HEK293T (cell line): ENCODE data around the gene TUBA3E.
"Not testable (repeated sequence)": the region's sequence is repeated elsewhere in the genome, so short reads cannot be mapped to it uniquely, and the experiment has no call there.

Experiments
- CTCF ChIA-PET: fragments of 350-600 bp; formaldehyde crosslinking; extraction: SDS; loops from one replicate; lab custom pipeline; 2021; ENCODE audit warnings: antibody characterized with exemption, inconsistent platforms; lab: Yijun Ruan, JAX
- POLR2A ChIA-PET: fragments of 350-600 bp; formaldehyde crosslinking; extraction: SDS; loops from one replicate; lab custom pipeline; 2020; ENCODE audit warnings: antibody characterized with exemption, inconsistent platforms; lab: Yijun Ruan, JAX
- DNase-seq: peaks from one replicate; pipeline ENCODE4 v3.0.0; 2012; ENCODE audit warnings: mixed read lengths; ENCODE audit errors: extremely low spot score
- ARNT ChIP-seq: fragments of 450-650 bp; IDR thresholded peaks from 2 replicates; pipeline ENCODE4 v1.6.1; 2017; ENCODE audit warnings: mild to moderate bottlenecking
- BHLHE40 ChIP-seq: fragments of 450-650 bp; IDR thresholded peaks from 2 replicates; pipeline ENCODE4 v1.6.1; 2016; ENCODE audit warnings: mild to moderate bottlenecking, moderate library complexity, borderline replicate concordance
- CTBP1 ChIP-seq: fragments of 450-650 bp; IDR thresholded peaks from 2 replicates; pipeline ENCODE4 v1.6.1; 2016; ENCODE audit warnings: borderline replicate concordance
- ELF4 ChIP-seq: fragments of 450-650 bp; IDR thresholded peaks from 2 replicates; pipeline ENCODE4 v1.6.1; 2017; ENCODE audit warnings: antibody characterized with exemption
- FOXA1 ChIP-seq: fragments of 450-650 bp; IDR thresholded peaks from 2 replicates; pipeline ENCODE4 v1.6.1; 2016; ENCODE audit warnings: mild to moderate bottlenecking
- FOXK2 ChIP-seq: fragments of 450-650 bp; IDR thresholded peaks from 2 replicates; pipeline ENCODE4 v1.6.1; 2016; ENCODE audit warnings: mild to moderate bottlenecking
- FOXM1 ChIP-seq: fragments of 450-650 bp; IDR thresholded peaks from 2 replicates; pipeline ENCODE4 v1.6.1; 2017; ENCODE audit warnings: mild to moderate bottlenecking, borderline replicate concordance
- HDGF ChIP-seq: fragments of 450-650 bp; IDR thresholded peaks from 2 replicates; pipeline ENCODE4 v1.6.1; 2017; ENCODE audit warnings: antibody characterized with exemption, borderline replicate concordance
- L3MBTL2 ChIP-seq: fragments of 450-650 bp; conservative IDR thresholded peaks from 2 replicates; pipeline ENCODE4 v1.6.1; 2016; ENCODE audit warnings: mild to moderate bottlenecking
- LEF1 ChIP-seq: fragments of 450-650 bp; IDR thresholded peaks from 2 replicates; pipeline ENCODE4 v1.6.1; 2017; ENCODE audit warnings: mild to moderate bottlenecking, borderline replicate concordance
- NFRKB ChIP-seq: fragments of 450-650 bp; IDR thresholded peaks from 2 replicates; pipeline ENCODE4 v1.6.1; 2016; ENCODE audit warnings: mild to moderate bottlenecking, moderate library complexity
- SP1 ChIP-seq: fragments of 450-650 bp; IDR thresholded peaks from 2 replicates; pipeline ENCODE4 v1.6.1; 2017
- SUZ12 ChIP-seq: fragments of 450-650 bp; IDR thresholded peaks from 2 replicates; pipeline ENCODE4 v1.6.1; 2016; ENCODE audit warnings: mild to moderate bottlenecking
- TARDBP ChIP-seq: fragments of 450-650 bp; IDR thresholded peaks from 2 replicates; pipeline ENCODE4 v1.6.1; 2016
- ZNF384 ChIP-seq: fragments of 450-650 bp; IDR thresholded peaks from 2 replicates; pipeline ENCODE4 v1.6.1; 2016
- TF ChIP-seq, protein P1 (sequence below): fragments of 450-650 bp; IDR thresholded peaks from 2 replicates; pipeline ENCODE4 v1.6.1; 2016

Gene TUBA3E

DNA sequence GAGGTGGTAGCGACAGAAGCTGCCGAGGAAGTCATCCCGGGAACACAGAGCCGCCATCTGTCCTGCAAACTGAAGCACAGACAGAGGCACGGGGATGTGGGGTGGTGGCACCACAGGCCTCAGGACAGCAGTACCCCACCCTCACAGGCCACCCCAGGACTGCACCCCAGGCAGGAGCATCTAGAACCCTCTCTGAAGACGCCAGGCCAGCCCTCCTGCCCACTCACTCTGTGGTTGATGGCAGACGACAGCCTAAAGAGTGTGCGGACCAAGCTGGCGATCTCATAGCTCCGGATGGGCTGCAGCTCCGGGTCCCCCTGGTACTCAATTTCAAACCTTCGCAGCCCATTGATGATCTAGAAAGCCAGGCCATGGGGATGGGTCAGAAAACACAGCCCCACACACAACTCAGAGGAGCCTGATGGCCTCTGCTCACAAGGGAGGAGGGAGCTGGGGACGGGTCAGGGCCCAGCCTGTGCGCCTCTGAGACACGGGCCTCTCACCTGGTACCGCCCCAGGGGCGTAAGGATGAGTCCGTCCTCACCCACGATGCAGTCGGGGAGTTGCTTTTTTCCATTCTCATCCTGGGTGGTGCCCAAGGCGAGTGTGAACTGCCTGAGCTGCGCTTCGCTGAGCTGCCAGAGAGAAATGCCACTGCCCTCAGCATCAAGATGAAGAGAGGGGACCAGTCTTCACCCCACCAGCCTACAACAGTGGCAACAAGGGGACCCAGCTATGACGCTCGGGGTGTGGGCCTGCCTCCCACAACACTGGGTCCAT is 45.2 kb downstream of the TUBA3E start:
- TF ChIP-seq SUZ12 (no peak), ZNF384 (no peak), FOXM1 (no peak), HDGF (no peak), CTBP1 (no peak), L3MBTL2 (no peak), BHLHE40 (no peak), NFRKB (no peak), SP1 (no peak), LEF1 (no peak), FOXA1 (no peak), TARDBP (no peak), FOXK2 (no peak), ARNT (no peak)
- TF ChIP-seq, protein P1, sequence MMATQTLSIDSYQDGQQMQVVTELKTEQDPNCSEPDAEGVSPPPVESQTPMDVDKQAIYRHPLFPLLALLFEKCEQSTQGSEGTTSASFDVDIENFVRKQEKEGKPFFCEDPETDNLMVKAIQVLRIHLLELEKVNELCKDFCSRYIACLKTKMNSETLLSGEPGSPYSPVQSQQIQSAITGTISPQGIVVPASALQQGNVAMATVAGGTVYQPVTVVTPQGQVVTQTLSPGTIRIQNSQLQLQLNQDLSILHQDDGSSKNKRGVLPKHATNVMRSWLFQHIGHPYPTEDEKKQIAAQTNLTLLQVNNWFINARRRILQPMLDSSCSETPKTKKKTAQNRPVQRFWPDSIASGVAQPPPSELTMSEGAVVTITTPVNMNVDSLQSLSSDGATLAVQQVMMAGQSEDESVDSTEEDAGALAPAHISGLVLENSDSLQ: no peak

DNA sequence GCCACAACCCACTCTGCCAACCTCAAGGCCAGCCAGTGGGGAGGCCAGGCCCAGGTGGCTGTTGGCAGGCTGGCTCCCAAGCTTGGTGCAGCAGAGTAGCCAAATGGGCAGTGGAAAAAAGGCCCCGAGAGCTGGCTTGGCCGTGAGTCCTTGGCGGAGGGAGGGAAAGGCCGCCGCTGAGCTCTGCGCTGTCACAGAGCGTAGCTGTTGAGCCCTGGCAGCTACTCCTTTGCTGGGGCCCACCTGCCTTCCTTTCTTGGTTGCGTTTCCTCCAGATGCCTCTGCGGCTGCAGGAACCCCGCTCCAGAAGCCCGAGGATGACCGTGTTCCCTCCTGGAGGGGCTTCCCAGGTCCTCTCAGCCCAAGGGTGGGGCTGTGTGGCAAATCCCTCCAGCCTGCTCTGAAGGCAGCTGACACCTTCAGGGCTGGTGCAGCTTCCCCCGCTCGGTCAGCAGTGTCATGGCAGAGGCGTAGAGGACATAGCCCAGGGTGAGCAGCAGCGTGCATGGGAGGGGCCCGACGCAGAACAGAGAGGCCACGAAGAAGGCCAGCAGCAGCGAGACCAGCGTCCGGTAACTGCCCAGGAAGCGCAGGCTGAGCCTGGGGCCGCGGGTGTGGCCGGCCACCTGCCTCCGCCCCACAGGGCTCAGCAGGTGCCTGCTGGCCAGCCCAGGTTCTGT is 46.0 kb downstream of the TUBA3E start:
- POLR2A ChIA-PET, CTCF ChIA-PET, DNase-seq: not testable (repeated sequence)

More for the DNA sequence above, 45.2 kb downstream of the TUBA3E start:
- ChIA-PET POLR2A (no interaction called here), CTCF (interaction anchor here (0.6 kb wide), 1 partner anchor 180 kb away, joined by 3 read pairs; no protein-coding TSS in a partner anchor)
- no peak for DNase-seq

DNA sequence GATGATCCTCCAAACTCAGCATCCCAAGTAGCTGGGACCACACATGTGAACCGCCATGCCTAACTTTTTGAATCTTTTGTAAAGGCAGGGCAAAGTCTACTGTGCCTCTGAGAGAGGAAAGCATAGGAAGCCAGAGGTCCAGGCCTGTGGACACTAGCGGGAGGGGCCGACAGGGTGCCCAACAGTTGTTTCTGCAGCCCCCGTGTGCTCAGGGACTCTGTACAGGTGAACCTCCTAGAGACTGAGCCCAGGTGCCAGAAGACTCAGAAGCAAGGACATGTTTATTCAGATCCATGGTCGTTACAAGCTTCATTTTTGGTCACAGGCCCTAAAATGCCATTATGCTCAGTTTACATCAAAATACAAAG is 47.1 kb downstream of the TUBA3E start:
- POLR2A ChIA-PET: interaction anchor here (1.0 kb wide), 1 partner anchor 31 kb away, joined by 3 read pairs; the partner anchor contains the start of gene SMPD4
- DNase-seq, CTCF ChIA-PET: not testable (repeated sequence)

DNA sequence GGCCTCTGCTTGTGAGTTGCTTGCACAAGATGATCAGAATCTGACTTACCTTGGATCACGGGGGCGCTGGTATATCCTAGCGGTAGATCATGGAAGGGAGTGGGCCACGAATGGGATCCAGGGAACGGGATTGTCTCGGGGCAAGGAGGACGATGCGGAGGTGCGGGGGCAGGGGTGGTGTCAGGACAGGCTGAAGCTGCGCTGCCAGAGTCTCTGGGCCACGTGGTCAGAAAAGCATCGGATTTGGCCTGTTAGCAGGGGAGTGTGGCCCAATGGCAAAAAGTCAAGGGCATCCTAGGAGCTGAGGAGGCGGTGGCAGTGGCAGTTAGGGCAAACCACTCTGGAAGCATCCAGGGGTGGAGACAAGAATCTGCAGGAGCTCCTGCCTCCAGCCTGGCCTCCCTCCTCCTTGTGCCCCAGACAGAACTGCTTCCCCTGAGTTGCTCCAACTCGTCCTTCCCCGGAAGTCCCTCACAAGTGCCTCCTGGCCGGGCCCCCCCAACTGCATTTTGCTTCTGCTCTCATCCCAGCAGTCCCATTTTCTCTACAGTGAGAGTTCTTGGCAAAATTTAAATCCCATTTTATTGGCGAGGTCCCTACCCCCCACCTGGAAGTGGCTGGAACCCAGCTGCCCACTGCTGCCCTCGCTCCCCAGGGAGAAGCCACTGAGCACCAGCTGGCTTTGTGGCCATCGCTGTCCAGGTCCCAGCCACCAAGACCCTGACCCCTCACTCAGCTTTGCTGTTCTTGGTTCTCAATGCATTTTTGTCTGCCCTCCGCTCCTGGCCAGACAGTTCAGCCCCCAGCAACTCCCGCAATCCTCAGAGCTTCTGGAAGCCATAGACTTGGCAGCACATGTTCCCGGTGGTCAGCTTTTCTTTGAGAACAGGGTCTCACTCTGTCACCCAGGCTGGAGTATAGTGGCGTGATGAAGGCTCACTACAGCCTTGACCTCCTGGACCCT is 47.8 kb downstream of the TUBA3E start:
- POLR2A ChIA-PET: interaction anchor here (1.0 kb wide), 1 partner anchor 31 kb away, joined by 3 read pairs; the partner anchor contains the start of gene SMPD4
- CTCF ChIA-PET: no interaction called here
- TF ChIP-seq HDGF (no peak), ELF4 (no peak), CTBP1 (no peak), ARNT (no peak)
- TF ChIP-seq, protein P1: no peak
- DNase-seq: no peak

DNA sequence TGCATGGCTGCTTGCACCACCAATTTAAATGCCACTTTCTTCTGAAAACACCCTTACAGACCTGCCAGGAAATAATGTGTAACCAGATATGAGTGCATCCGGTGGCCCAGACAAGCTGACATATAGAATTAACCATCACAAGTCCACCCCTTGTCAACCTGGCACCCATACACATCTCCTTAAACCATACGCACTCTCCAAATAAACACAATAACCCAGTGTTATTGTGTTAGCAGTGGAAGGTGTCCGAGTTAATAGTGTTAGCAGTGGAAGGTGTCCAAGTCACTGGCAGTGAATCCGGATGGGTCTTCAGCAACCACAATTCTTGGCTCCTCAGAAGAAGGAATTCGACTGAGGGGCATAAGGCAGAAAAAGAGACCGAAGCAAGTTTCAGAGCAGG is 49.7 kb downstream of the TUBA3E start:
- CTCF ChIA-PET, DNase-seq, POLR2A ChIA-PET: not testable (repeated sequence)

DNA sequence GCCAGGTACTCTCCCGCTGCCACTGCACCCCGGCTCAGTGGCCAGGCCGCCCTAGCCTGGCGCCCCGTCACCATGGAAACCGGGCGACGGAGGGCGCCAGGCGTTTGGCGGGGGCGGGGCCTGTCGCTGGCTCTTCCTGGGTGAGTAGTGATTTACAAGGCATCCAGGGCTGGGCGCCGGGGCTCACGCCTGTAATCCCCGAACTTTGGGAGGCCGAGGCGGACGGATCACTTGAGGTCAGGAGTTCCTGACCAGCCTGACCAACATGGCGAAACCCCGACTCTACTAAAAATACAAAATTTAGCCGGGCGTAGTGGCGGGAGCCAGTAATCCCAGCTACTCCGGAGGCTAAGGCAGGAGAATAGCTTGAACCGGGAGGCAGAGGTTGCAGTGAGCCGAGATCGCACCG is 53.2 kb downstream of the TUBA3E start, which contains the start of gene CCDC74B:
Gene CCDC74B (minus strand): TSS at position 107 of the 409 bp plus-strand sequence. CDS start 116 bp downstream, outside the sequence.
- CTCF ChIA-PET, POLR2A ChIA-PET, DNase-seq: not testable (repeated sequence)
- TF ChIP-seq, protein P1: peak; percentile 92

DNA sequence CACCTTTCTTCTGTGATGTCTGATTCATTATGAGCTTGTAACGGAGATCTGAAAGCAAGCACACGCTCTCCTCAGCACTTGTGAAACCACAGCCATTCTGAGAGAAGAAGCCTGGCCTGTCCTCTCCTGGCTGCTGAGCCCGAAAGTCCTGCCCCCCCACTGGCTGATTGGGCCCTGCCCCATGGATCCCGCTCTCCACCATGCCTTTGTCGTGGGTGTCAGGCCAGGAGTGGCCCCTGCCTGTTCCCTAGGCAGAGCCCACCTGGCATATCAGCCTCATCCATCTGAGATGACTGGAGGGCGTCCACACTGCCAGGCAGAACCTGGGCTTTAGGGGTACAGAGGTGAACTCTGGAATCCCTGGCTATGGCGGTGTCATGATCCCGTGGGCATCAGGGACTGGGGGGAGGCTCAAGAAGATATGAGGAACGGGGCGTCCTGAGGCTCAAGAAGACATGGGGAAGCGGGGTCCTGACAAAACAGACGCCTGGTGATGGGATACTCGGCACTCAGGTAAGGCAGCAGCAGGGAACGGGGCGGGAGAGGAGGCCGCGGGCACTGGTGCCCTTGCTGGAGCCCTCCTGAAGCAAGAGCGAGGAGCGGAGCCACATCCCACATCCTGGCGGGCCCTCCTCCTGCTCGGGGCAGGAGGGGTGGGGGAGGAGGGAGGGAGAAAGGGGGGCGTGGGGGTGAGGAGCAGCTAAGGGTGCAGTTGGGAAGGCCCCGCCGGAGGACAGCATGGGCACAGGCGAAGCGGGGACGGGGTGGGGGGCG is 54.8 kb downstream of the TUBA3E start:
- DNase-seq, POLR2A ChIA-PET, CTCF ChIA-PET: not testable (repeated sequence)

DNA sequence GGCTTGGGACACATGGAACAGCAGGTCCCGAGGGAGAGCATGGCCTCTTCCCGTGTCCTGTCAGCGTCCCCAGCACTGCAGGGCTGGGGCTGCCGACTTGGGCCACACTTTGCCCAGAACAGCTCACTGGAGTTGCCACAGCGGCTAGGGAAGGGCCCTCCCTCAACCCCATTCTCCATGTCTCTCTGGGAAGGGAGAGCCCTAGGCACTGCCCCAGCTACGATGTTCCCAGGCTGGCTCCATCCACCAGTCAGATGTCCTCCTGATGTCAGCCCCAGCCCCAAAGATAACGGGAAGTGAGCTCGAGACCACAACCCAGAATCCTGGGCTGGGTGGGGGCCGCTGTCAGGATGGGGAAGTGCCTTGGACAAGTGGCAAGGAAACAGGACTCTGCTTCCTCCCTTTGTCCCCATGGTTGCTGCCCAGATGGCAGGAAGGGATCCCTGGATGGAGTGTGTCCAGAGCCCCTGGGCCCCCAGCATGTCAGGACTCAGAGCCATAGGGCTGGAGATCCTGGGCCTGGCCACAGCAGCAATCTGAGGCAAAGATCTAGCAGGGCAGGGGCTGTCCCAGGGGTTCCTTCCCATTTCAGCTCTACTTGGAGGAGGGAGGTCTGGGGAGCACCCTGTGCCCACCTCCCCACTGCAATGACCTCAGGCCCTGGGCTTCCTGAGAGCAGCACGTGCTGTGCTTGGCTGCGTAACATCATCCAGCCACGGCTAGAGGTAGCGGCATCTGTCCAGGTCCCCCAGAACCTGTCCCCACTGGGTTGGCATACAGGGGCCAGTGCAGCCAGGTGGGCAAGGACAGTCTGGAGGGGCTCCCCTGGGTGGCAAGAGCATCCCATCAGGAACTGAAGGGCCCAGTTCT is 55.6 kb downstream of the TUBA3E start:
- POLR2A ChIA-PET, DNase-seq, CTCF ChIA-PET: not testable (repeated sequence)
